Neural cell (in vitro differentiated cells): ENCODE measurements around the gene EDN1. TPM values are rescaled to one million over a fixed set of nuclear protein-coding genes. Genes with fewer than 3 reads are reported as not detected.

Source experiments
- H2AFZ ChIP-seq: fragments of 200-600, 300-800 bp; sonication (generic), shearing (Covaris generic); 2 replicates; pipeline ENCODE4 v1.6.0; 2014; ENCODE audit warnings: low read depth, mild to moderate bottlenecking, antibody characterized with exemption, low read length, moderate library complexity
- H3F3A ChIP-seq: fragments of 200-600 bp; shearing (Covaris generic); 2 replicates; pipeline ENCODE4 v1.6.1; 2016; ENCODE audit warnings: mild to moderate bottlenecking, moderate library complexity, mixed read lengths, antibody characterized with exemption, low read length; ENCODE audit not compliant: insufficient read depth, poor library complexity, severe bottlenecking
- H3K27ac ChIP-seq: fragments of 200-600, 300-800 bp; sonication (generic), shearing (Covaris generic); 2 replicates; pipeline ENCODE4 v1.5.1; 2014; ENCODE audit warnings: mild to moderate bottlenecking, low read length, moderate library complexity
- H3K27me3 ChIP-seq: fragments of 300-800, 200-600 bp; sonication (generic), shearing (Covaris generic); 2 replicates; pipeline ENCODE4 v1.6.0; 2014; ENCODE audit warnings: mild to moderate bottlenecking, low read depth, low read length, moderate library complexity; ENCODE audit not compliant: insufficient read depth
- H3K36me3 ChIP-seq: fragments of 300-800, 200-600 bp; sonication (generic), shearing (Covaris generic); 2 replicates; pipeline ENCODE4 v1.5.1; 2014; ENCODE audit warnings: mild to moderate bottlenecking, antibody characterized with exemption, low read length, moderate library complexity; ENCODE audit not compliant: insufficient read depth
- H3K4me2 ChIP-seq: fragments of 300-800, 200-600 bp; sonication (generic), shearing (Covaris generic); 2 replicates; pipeline ENCODE4 v1.6.0; 2014; ENCODE audit warnings: mild to moderate bottlenecking, low read length
- H3K4me3 ChIP-seq: fragments of 300-800, 200-600 bp; sonication (generic), shearing (Covaris generic); 2 replicates; pipeline ENCODE4 v1.5.1; 2014; ENCODE audit warnings: mild to moderate bottlenecking, low read length, moderate library complexity
- H3K79me2 ChIP-seq: fragments of 200-600 bp; shearing (Covaris generic); replicated peaks from 2 replicates; pipeline ENCODE4 v1.6.0; 2014; ENCODE audit warnings: mild to moderate bottlenecking, low read length, moderate library complexity; ENCODE audit not compliant: insufficient read depth
- H3K9ac ChIP-seq: fragments of 300-800, 200-600 bp; sonication (generic), shearing (Covaris generic); 2 replicates; pipeline ENCODE4 v1.6.1; 2016; ENCODE audit warnings: mild to moderate bottlenecking, low read length, mixed read lengths
- H3K9me2 ChIP-seq: fragments of 200-600 bp; shearing (Covaris generic); 2 replicates; pipeline ENCODE4 v1.6.1; 2016; ENCODE audit warnings: mild to moderate bottlenecking, low read length, mixed read lengths; ENCODE audit not compliant: insufficient read depth
- H3K9me3 ChIP-seq: fragments of 200-600, 300-800 bp; sonication (generic), shearing (Covaris generic); 2 replicates; pipeline ENCODE4 v1.6.1; 2016; ENCODE audit warnings: mild to moderate bottlenecking, mixed run types, low read length, moderate library complexity, mixed read lengths
- H4K20me1 ChIP-seq: fragments of 200-600 bp; shearing (Covaris generic); 2 replicates; pipeline ENCODE4 v1.6.1; 2016; ENCODE audit warnings: mild to moderate bottlenecking, mixed run types; ENCODE audit not compliant: insufficient read depth
- EP300 ChIP-seq: fragments of 450-650 bp; conservative IDR thresholded peaks from 2 replicates; pipeline ENCODE4 v1.6.1; 2014; ENCODE audit warnings: antibody characterized with exemption, mild to moderate bottlenecking, moderate library complexity; ENCODE audit not compliant: poor library complexity, severe bottlenecking
- EZH2 ChIP-seq: fragments of 200-600, 300-800 bp; shearing (Covaris generic), sonication (generic); IDR thresholded peaks from 2 replicates; pipeline ENCODE4 v1.6.1; 2014; ENCODE audit warnings: antibody characterized with exemption, low read length, borderline replicate concordance, mild to moderate bottlenecking; ENCODE audit not compliant: insufficient read depth, poor library complexity, severe bottlenecking
- MXI1 ChIP-seq: fragments of 450-650 bp; conservative IDR thresholded peaks from 2 replicates; pipeline ENCODE4 v1.6.1; 2014; ENCODE audit warnings: antibody characterized with exemption, mild to moderate bottlenecking; ENCODE audit not compliant: poor library complexity, severe bottlenecking
- POLR2AphosphoS5 ChIP-seq: IDR thresholded peaks from 2 replicates; pipeline ENCODE4 v1.6.1; 2012
- RAD21 ChIP-seq: fragments of 450-650 bp; conservative IDR thresholded peaks from 2 replicates; pipeline ENCODE4 v1.6.1; 2014; ENCODE audit warnings: antibody characterized with exemption, mild to moderate bottlenecking, moderate library complexity
- REST ChIP-seq: IDR thresholded peaks from 2 replicates; pipeline ENCODE4 v1.6.1; 2012; ENCODE audit warnings: borderline replicate concordance
- SMC3 ChIP-seq: fragments of 450-650 bp; conservative IDR thresholded peaks from 2 replicates; pipeline ENCODE4 v1.6.1; 2014; ENCODE audit warnings: antibody characterized with exemption, mild to moderate bottlenecking, moderate library complexity; ENCODE audit not compliant: poor library complexity
- TAF1 ChIP-seq: IDR thresholded peaks from 2 replicates; pipeline ENCODE4 v1.6.1; 2012; ENCODE audit warnings: low read depth
- polyA plus RNA-seq: library from polyadenylated mRNA; depleted of rRNA; stranded (reverse); fragments of >200 nt; gene quantifications from 2 replicates; pipeline ENCODE4 v1.2.3, GENCODE V29; 2014
- TF ChIP-seq, protein P1 (sequence below): fragments of 450-650 bp; IDR thresholded peaks from 2 replicates; pipeline ENCODE4 v1.5.1; 2014; ENCODE audit warnings: antibody characterized with exemption, mild to moderate bottlenecking, moderate library complexity; ENCODE audit not compliant: poor library complexity, severe bottlenecking

The EDN1 gene
- polyA plus RNA-seq, 1 donor from 2014 or later: 2.2 TPM

- H4K20me1 ChIP-seq: no peaks in the 10 kb centered on the region
- no peaks in the 10 kb centered on the region for H3K79me2 ChIP-seq
- no peaks in the 10 kb centered on the region for H3F3A ChIP-seq
- no peaks in the 10 kb centered on the region for H3K9me3 ChIP-seq
- TF ChIP-seq REST (no peak), SMC3 (no peak), RAD21 (no peak), EP300 (no peak), MXI1 (no peak)
- no peak overlapping the region for H3K27ac ChIP-seq
- no peak overlapping the region for H2AFZ ChIP-seq
- no peaks in the 10 kb centered on the region for H3K27me3 ChIP-seq
- no peak overlapping the region for H3K4me2 ChIP-seq
- no peak overlapping the region for H3K9ac ChIP-seq
- H3K9me2 ChIP-seq: no peaks in the 10 kb centered on the region
- no peak overlapping the region for H3K4me3 ChIP-seq
- no peaks in the 10 kb centered on the region for H3K36me3 ChIP-seq
Observed at GRCh38 chr6:12298017-12298978, 8.1 kb downstream of the EDN1 start.

DNA sequence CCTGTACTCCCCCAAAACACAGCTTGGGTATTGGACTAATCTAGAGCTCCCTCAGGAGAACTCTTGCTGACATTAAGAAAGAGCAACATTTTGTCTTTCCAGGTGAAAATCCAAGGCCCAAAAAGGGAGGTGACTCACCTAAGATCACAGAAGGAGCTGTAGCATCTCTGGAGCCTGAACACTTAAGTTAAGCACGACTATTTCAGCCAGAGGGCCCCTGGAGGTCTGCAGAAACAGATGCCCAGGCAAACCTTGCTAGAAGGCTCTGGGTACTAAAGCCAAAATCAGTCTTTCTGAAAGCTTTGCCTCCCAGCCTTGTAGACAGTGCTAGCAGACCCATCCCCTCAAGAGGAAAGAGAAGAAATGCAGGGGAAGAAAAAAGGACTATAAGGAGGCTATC, 8.8 kb downstream of the EDN1 start:
- Histone ChIP-seq H2AFZ (no peak overlapping the region), H3K27me3 (no peaks in the 10 kb centered on the region), H3K4me3 (no peak overlapping the region), H3K9me3 (no peaks in the 10 kb centered on the region), H4K20me1 (no peaks in the 10 kb centered on the region), H3F3A (no peaks in the 10 kb centered on the region), H3K79me2 (no peaks in the 10 kb centered on the region), H3K4me2 (no peak overlapping the region), H3K9ac (no peak overlapping the region), H3K9me2 (no peaks in the 10 kb centered on the region), H3K36me3 (no peaks in the 10 kb centered on the region), H3K27ac (no peak overlapping the region)
- TF ChIP-seq SMC3 (no peak), EZH2 (no peak), RAD21 (no peak), POLR2AphosphoS5 (no peak), EP300 (no peak), REST (no peak), MXI1 (no peak), TAF1 (no peak)
- TF ChIP-seq, protein P1, sequence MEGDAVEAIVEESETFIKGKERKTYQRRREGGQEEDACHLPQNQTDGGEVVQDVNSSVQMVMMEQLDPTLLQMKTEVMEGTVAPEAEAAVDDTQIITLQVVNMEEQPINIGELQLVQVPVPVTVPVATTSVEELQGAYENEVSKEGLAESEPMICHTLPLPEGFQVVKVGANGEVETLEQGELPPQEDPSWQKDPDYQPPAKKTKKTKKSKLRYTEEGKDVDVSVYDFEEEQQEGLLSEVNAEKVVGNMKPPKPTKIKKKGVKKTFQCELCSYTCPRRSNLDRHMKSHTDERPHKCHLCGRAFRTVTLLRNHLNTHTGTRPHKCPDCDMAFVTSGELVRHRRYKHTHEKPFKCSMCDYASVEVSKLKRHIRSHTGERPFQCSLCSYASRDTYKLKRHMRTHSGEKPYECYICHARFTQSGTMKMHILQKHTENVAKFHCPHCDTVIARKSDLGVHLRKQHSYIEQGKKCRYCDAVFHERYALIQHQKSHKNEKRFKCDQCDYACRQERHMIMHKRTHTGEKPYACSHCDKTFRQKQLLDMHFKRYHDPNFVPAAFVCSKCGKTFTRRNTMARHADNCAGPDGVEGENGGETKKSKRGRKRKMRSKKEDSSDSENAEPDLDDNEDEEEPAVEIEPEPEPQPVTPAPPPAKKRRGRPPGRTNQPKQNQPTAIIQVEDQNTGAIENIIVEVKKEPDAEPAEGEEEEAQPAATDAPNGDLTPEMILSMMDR: no peak
